Sigmoid colon (tissue), 4 donors: ENCODE results near the gene IL2.

ENCODE experiments used
- POLR2A ChIP-seq, 2 donors: fragments of 450-650 bp; IDR thresholded peaks; one replicate each; pipeline ENCODE4 v1.6.1; 2016; ENCODE audit warnings: antibody characterized with exemption in 2 of 2, mild to moderate bottlenecking in 2 of 2, moderate library complexity in 2 of 2
- POLR2AphosphoS5 ChIP-seq, 4 donors: sonication (generic); formaldehyde crosslinking; IDR thresholded peaks; one replicate each; pipeline ENCODE4 v1.6.1; 2017; ENCODE audit warnings: antibody characterized with exemption in 4 of 4
- TF ChIP-seq, protein P1 (sequence below), 4 experiments: fragments of 450-650 bp in 3 of 4; fragments of 200-600 bp in 1 of 4; IDR thresholded peaks; one replicate each; pipeline ENCODE4 v1.5.1; 2016 to 2019; ENCODE audit warnings: antibody characterized with exemption in 4 of 4, mild to moderate bottlenecking in 3 of 4, moderate library complexity in 2 of 4

DNA sequence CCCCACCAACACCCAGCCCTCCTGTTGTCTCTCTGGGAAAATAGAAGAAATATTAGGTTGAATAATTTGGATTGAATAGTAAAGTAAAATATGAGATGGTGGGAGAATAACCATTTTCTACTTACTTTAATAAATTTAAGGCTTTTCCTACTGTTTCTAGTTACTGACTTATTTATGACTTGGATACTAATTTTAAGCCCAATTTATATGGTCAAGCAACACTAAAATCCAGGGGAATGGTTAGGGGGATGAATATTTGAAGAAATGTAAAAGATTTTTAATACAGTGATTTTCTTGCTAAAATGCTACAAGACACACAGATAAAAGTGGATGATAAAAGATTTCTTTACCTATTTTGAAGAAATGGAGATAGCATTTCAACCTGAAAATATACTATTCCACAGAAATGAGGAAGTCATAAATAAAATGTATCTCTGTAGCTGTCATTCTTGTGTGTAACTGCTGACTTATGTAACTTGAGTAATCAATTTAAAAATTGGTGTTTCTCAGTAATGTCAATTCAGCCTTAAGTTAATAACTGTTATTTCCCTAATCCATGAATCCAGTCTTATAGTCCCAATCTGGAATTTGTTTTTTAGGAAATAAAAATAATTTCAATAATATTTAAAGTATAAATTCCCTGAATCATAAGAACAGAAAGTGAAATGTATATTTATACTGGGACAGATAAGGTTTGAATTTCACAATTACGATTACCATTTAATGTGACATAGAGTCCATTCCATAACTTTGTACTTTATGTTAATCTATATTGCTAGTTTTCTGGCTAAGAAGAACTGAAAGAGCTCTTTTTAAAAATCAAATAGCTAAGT, 24.3 kb upstream of the IL2 start:
- TF ChIP-seq, protein P1, sequence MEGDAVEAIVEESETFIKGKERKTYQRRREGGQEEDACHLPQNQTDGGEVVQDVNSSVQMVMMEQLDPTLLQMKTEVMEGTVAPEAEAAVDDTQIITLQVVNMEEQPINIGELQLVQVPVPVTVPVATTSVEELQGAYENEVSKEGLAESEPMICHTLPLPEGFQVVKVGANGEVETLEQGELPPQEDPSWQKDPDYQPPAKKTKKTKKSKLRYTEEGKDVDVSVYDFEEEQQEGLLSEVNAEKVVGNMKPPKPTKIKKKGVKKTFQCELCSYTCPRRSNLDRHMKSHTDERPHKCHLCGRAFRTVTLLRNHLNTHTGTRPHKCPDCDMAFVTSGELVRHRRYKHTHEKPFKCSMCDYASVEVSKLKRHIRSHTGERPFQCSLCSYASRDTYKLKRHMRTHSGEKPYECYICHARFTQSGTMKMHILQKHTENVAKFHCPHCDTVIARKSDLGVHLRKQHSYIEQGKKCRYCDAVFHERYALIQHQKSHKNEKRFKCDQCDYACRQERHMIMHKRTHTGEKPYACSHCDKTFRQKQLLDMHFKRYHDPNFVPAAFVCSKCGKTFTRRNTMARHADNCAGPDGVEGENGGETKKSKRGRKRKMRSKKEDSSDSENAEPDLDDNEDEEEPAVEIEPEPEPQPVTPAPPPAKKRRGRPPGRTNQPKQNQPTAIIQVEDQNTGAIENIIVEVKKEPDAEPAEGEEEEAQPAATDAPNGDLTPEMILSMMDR (IDR thresholded peaks at IDR 0.05), result no peak
- no peak for TF ChIP-seq POLR2A (IDR thresholded peaks at IDR 0.05)
- TF ChIP-seq POLR2AphosphoS5 (IDR thresholded peaks at IDR 0.05), result no peak
